Fibroblast of lung (primary cell): ENCODE measurements around the gene KRTCAP2. TPM values are rescaled to one million over a fixed set of nuclear protein-coding genes. Genes with fewer than 3 reads are reported as not detected.

ENCODE experiments used
- DNase-seq, 2 donors: peaks; one replicate each; pipeline versions ENCODE4 v3.0.0 to v3.0.0-alpha.2; 2010; ENCODE audit warnings: low read depth in 2 of 2
- H2AFZ ChIP-seq: 2 replicates; pipeline ENCODE4 v1.5.1; 2012; ENCODE audit warnings: low read length, control low read depth, inconsistent platforms
- H3K27ac ChIP-seq: 2 replicates; pipeline ENCODE4 v1.5.1; 2011; ENCODE audit warnings: low read length, control low read depth; ENCODE audit not compliant: insufficient read depth
- H3K27me3 ChIP-seq: 2 replicates; pipeline ENCODE4 v1.5.1; 2011; ENCODE audit warnings: mild to moderate bottlenecking, low read length; ENCODE audit not compliant: control insufficient read depth, insufficient read depth
- H3K36me3 ChIP-seq: 2 replicates; pipeline ENCODE4 v1.5.1; 2011; ENCODE audit warnings: low read length; ENCODE audit not compliant: control insufficient read depth, insufficient read depth
- H3K4me1 ChIP-seq: 2 replicates; pipeline ENCODE4 v1.5.1; 2011; ENCODE audit warnings: low read length; ENCODE audit not compliant: control insufficient read depth, insufficient read depth; ENCODE audit errors: extremely low read depth
- H3K4me2 ChIP-seq: 2 replicates; pipeline ENCODE4 v1.5.1; 2011; ENCODE audit warnings: low read length, control low read depth; ENCODE audit not compliant: insufficient read depth; ENCODE audit errors: extremely low read depth
- H3K4me3 ChIP-seq, 4 experiments: fragments of 200-600 bp in 1 of 4; sonication (generic) in 1 of 4; replicated peaks in 1 of 4; 2 replicates each; pipeline ENCODE4 v1.5.1; 2011 to 2016; ENCODE audit warnings: low read length in 4 of 4, low read depth in 3 of 4, mild to moderate bottlenecking in 3 of 4, control low read depth in 2 of 4, inconsistent platforms in 1 of 4, mixed read lengths in 1 of 4; ENCODE audit not compliant: insufficient read depth in 1 of 4; ENCODE audit errors: control extremely low read depth in 1 of 4
- H3K79me2 ChIP-seq: 2 replicates; pipeline ENCODE4 v1.5.1; 2012; ENCODE audit warnings: mild to moderate bottlenecking, low read length, inconsistent platforms; ENCODE audit not compliant: control insufficient read depth, insufficient read depth
- H3K9ac ChIP-seq: 2 replicates; pipeline ENCODE4 v1.5.1; 2011; ENCODE audit warnings: mild to moderate bottlenecking, low read length, control low read depth; ENCODE audit not compliant: insufficient read depth
- H3K9me3 ChIP-seq: 2 replicates; pipeline ENCODE4 v1.5.1; 2012; ENCODE audit warnings: low read depth, low read length; ENCODE audit not compliant: control insufficient read depth, insufficient read depth
- H4K20me1 ChIP-seq: 2 replicates; pipeline ENCODE4 v1.5.1; 2011; ENCODE audit warnings: low read length; ENCODE audit not compliant: control insufficient read depth, insufficient read depth; ENCODE audit errors: extremely low read depth
- CTCF ChIP-seq, 2 donors: IDR thresholded peaks in 1 of 2; conservative IDR thresholded peaks in 1 of 2; 1 replicate in 1 of 2; 2 replicates in 1 of 2; pipeline ENCODE4 v1.5.1; 2011 to 2012; ENCODE audit warnings: low read length in 2 of 2, control low read depth in 1 of 2, inconsistent platforms in 1 of 2, low read depth in 1 of 2, mild to moderate bottlenecking in 1 of 2
- EZH2 ChIP-seq: IDR thresholded peaks from 2 replicates; pipeline ENCODE4 v1.5.1; 2012; ENCODE audit warnings: low read length, control low read depth, mild to moderate bottlenecking; ENCODE audit errors: missing control alignments
- polyA plus RNA-seq, 2 donors: library from polyadenylated mRNA; depleted of rRNA in 1 of 2; stranded (reverse) in 1 of 2; unstranded in 1 of 2; fragments of >200 nt; gene quantifications; 2 replicates each; pipeline ENCODE4 v1.2.1, GENCODE V29; 2011 to 2012; ENCODE audit warnings: missing spikeins in 1 of 2
- total RNA-seq: library from RNA; depleted of rRNA; stranded (reverse); fragments of >200 nt; gene quantifications from 2 replicates; pipeline ENCODE4 v1.2.1, GENCODE V29; 2014

KRTCAP2 gene
- total and polyA plus RNA-seq, 2 donors (not counting 1 experiment from before 2014, with no cell fraction given) = 123 to 125 TPM

GRCh38 chr1:155184835-155185782, 12.0 kb upstream of the KRTCAP2 start:
- no peak overlapping the region for H3K9ac ChIP-seq
- no peak for DNase-seq
- H3K4me1 ChIP-seq = no peaks in the 10 kb centered on the region
- TF ChIP-seq CTCF (conservative IDR thresholded peaks at IDR 0.05 in 1 of 2, IDR thresholded peaks at IDR 0.05 in 1 of 2; ENCODE audit: low read depth in 1 of 2, low read length in 2 of 2) (no peak), EZH2 (no peak)
- peaks cover 5% of the 10 kb centered on the region for H3K36me3 ChIP-seq
- no peak overlapping the region for H3K4me3 ChIP-seq
- H3K4me2 ChIP-seq = no peak overlapping the region
- no peak overlapping the region for H3K27ac ChIP-seq
- no peaks in the 10 kb centered on the region for H3K27me3 ChIP-seq
- H3K9me3 ChIP-seq = no peaks in the 10 kb centered on the region
- no peak overlapping the region for H2AFZ ChIP-seq
- H3K79me2 ChIP-seq = no peaks in the 10 kb centered on the region
- no peaks in the 10 kb centered on the region for H4K20me1 ChIP-seq

GRCh38 chr1:155184351-155184811, 11.3 kb upstream of the KRTCAP2 start:
- Histone ChIP-seq H2AFZ (no peak overlapping the region), H3K9ac (no peak overlapping the region), H4K20me1 (no peaks in the 10 kb centered on the region), H3K27ac (no peak overlapping the region), H3K9me3 (no peaks in the 10 kb centered on the region), H3K36me3 (peaks cover 9% of the 10 kb centered on the region), H3K79me2 (no peaks in the 10 kb centered on the region), H3K4me1 (no peaks in the 10 kb centered on the region), H3K4me2 (no peak overlapping the region), H3K27me3 (no peaks in the 10 kb centered on the region), H3K4me3 (no peak overlapping the region)
- TF ChIP-seq CTCF (conservative IDR thresholded peaks at IDR 0.05 in 1 of 2, IDR thresholded peaks at IDR 0.05 in 1 of 2; ENCODE audit: low read depth in 1 of 2, low read length in 2 of 2) (no peak), EZH2 (no peak)
- DNase-seq = no peak

- Histone ChIP-seq H3K4me2 (no peak overlapping the region), H4K20me1 (no peaks in the 10 kb centered on the region), H3K79me2 (no peaks in the 10 kb centered on the region), H3K4me3 (no peak overlapping the region), H3K36me3 (peaks cover 11% of the 10 kb centered on the region), H2AFZ (no peak overlapping the region), H3K27me3 (no peaks in the 10 kb centered on the region), H3K9me3 (no peaks in the 10 kb centered on the region), H3K27ac (no peak overlapping the region), H3K9ac (no peak overlapping the region), H3K4me1 (no peaks in the 10 kb centered on the region)
- no peak for DNase-seq
- TF ChIP-seq EZH2 = no peak
- TF ChIP-seq CTCF (conservative IDR thresholded peaks at IDR 0.05 in 1 of 2, IDR thresholded peaks at IDR 0.05 in 1 of 2; ENCODE audit: low read depth in 1 of 2, low read length in 2 of 2) = no peak
Measured at GRCh38 chr1:155183775-155184221, 10.7 kb upstream of the KRTCAP2 start.
